Skin epidermis (tissue), 12 donors: ENCODE data around the gene TJP2.
"Not testable (repeated sequence)": the region's sequence is repeated elsewhere in the genome, so short reads cannot be mapped to it uniquely, and the experiment has no call there.

ENCODE experiments used
- H3K27ac ChIP-seq, 21 experiments: fragments of 200-600 bp; sonication (generic) in 11 of 21; one replicate each; pipeline ENCODE4 v1.5.0; 2020; ENCODE audit warnings: mild to moderate bottlenecking in 3 of 21, inconsistent platforms in 2 of 21, moderate library complexity in 2 of 21
- H3K4me3 ChIP-seq, 7 experiments: fragments of 200-600 bp; sonication (generic) in 2 of 7; one replicate each; pipeline ENCODE4 v1.5.0; 2020; ENCODE audit warnings: inconsistent platforms in 2 of 7, mild to moderate bottlenecking in 2 of 7, moderate library complexity in 1 of 7

TJP2 gene

GRCh38 chr9:69261636-69262035, 87.6 kb downstream of the TJP2 start:
- H3K4me3 ChIP-seq: no peak overlapping the region
- no peak overlapping the region for H3K27ac ChIP-seq

GRCh38 chr9:69264526-69264925, 90.4 kb downstream of the TJP2 start:
- no peak overlapping the region for H3K4me3 ChIP-seq
- H3K27ac ChIP-seq: no peak overlapping the region

GRCh38 chr9:69265891-69266290, 91.8 kb downstream of the TJP2 start:
- Histone ChIP-seq H3K4me3 (no peak overlapping the region), H3K27ac (no peak overlapping the region)

DNA sequence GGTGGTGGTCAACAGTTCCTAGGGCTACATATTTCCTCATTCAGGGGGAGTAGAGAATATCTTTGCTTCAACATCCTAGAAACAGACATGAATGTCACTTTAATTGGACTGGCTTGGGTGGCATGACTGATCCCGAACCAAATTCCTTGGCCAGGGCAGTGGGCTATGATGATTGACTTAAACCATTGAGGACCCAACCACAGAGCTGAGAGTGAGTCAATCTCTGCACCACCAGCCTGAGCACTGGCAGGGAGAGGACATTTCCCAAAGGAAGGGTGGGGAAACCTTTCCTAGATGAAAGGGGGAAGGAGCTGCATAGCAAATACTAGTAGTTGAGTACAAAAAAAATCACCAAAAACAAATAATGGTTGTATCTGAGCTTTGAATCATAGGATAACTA, 98.1 kb downstream of the TJP2 start:
- H3K4me3 ChIP-seq: no peak overlapping the region

GRCh38 chr9:69273161-69273560, 99.1 kb downstream of the TJP2 start:
- no peak overlapping the region for H3K27ac ChIP-seq
- H3K4me3 ChIP-seq: no peak overlapping the region

More for the DNA sequence above, 98.1 kb downstream of the TJP2 start:
- no peak overlapping the region for H3K27ac ChIP-seq

GRCh38 chr9:69276775-69277174, 102.7 kb downstream of the TJP2 start:
- Histone ChIP-seq H3K27ac (no peak overlapping the region), H3K4me3 (no peak overlapping the region)

GRCh38 chr9:69279084-69279731, 105.1 kb downstream of the TJP2 start:
- no peak overlapping the region for H3K27ac ChIP-seq
- H3K4me3 ChIP-seq: no peak overlapping the region

GRCh38 chr9:69279733-69280132, 105.7 kb downstream of the TJP2 start:
- no peak overlapping the region for H3K4me3 ChIP-seq
- no peak overlapping the region for H3K27ac ChIP-seq

- Histone ChIP-seq H3K4me3 (no peak overlapping the region), H3K27ac (no peak overlapping the region)
Measured at GRCh38 chr9:69283003-69283402, 108.9 kb downstream of the TJP2 start.

- Histone ChIP-seq H3K27ac (no peak overlapping the region), H3K4me3 (no peak overlapping the region)
Measured at GRCh38 chr9:69292078-69292477, 118.0 kb downstream of the TJP2 start.

GRCh38 chr9:69293156-69293555, 119.1 kb downstream of the TJP2 start:
- no peak overlapping the region for H3K4me3 ChIP-seq
- no peak overlapping the region for H3K27ac ChIP-seq

- Histone ChIP-seq H3K27ac (peak overlapping the region in 1 of 21 experiments; percentile 16), H3K4me3 (no peak overlapping the region)
Measured at GRCh38 chr9:69295872-69296552, 121.9 kb downstream of the TJP2 start.

- Histone ChIP-seq H3K27ac (no peak overlapping the region), H3K4me3 (no peak overlapping the region)
Measured at GRCh38 chr9:69297300-69297980, 123.4 kb downstream of the TJP2 start.

DNA sequence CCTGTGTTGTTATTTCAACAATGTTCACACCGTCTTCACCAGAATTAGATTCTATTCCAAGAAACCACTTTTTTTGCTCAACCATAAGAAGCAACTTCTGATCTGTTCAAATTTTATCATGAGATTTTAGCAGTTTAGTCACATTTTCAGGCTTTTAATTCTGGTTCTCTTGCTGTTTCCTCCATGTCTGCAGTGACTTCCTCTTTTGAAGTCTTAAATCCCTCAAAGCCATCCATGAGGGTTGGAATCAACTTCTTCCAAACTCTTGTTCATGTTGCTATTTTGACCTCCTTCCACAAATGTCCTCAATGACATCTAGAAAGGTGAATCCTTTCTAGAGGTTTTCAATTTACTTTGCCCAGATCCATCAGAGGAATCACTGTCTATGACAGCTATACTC, 125.2 kb downstream of the TJP2 start:
- H3K4me3 ChIP-seq: no peak overlapping the region
- no peak overlapping the region for H3K27ac ChIP-seq

DNA sequence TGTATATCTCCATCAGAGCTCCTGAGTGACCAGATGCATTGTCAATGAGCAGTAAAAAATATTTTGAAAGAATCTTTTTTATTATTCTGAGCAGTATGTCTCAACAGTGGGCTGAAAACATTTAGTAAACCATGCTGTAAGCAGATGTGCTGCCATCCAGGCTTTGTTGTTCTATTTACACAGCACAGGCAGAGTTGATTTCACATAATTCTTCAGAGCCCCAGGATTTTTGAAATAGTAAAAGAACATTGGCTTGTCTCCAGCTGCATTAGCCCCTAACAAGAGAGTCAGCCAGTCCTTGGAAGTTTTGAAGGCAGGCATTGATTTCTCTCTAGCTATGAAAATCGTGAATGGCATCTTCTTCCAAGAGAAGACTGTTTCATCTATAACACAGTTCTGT, 125.7 kb downstream of the TJP2 start:
- H3K27ac ChIP-seq: no peak overlapping the region
- no peak overlapping the region for H3K4me3 ChIP-seq

- Histone ChIP-seq H3K4me3 (no peak overlapping the region), H3K27ac (no peak overlapping the region)
Measured at GRCh38 chr9:69303331-69303730, 129.3 kb downstream of the TJP2 start.

GRCh38 chr9:69306895-69307445, 132.9 kb downstream of the TJP2 start:
- not testable (repeated sequence) for H3K27ac ChIP-seq

DNA sequence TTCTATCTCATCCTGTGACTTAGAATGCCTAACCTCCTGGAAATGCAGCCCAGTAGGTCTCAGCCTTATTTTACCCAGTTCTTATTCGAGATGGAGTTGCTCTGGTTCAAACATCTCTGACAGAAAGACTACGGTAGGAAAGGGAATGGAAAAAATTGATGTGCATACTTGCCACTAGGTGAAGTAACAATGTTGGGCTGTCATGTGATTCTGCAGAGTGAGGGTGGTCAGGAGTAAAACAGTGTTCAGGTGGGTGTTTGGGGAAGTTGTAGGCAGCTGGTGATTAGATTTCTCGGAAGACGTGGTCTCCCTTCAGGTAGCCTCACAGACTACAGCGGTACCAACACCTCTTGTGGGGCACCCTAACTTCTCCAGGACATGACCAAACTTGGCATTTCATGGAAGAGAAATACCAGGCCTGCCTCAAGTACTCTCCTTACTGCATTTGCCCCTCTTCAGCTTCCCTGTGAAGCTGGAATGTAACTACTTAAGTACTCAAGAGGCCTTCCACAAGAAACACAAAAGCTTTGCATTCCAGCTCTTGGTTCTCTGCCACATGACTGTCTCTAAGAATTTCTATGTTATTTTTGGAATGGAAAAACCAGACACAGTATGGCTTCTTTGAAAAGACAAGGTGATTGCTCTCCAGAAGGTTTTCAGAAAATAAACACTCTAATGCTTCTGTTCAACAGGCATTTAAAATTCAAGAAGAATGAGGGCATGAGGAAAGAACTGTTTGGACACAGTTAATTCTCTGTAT, 133.5 kb downstream of the TJP2 start:
- Histone ChIP-seq H3K4me3 (no peak overlapping the region), H3K27ac (no peak overlapping the region)

More at GRCh38 chr9:69306895-69307445, 132.9 kb downstream of the TJP2 start:
- not testable (repeated sequence) for H3K4me3 ChIP-seq

- no peak overlapping the region for H3K27ac ChIP-seq
- H3K4me3 ChIP-seq: no peak overlapping the region
Measured at GRCh38 chr9:69308206-69308931, 134.3 kb downstream of the TJP2 start.
